CD4-positive, alpha-beta T cell (primary cell): Measurements from ENCODE around the gene HEATR3. TPM values are rescaled to one million over a fixed set of nuclear protein-coding genes. Genes with fewer than 3 reads are reported as not detected.

ENCODE experiments used
- ATAC-seq: fragments of 200-7000 bp; cut with Tn5 transposase; one replicate; pipeline ENCODE4 v1.10.0; 2022; ENCODE audit warnings: mild to moderate bottlenecking; ENCODE audit not compliant: poor library complexity
- CTCF ChIA-PET: fragments of 350-600 bp; sonication (Branson Sonifier 250); formaldehyde crosslinking; loops from one replicate; lab custom pipeline; 2021; ENCODE audit warnings: antibody characterized with exemption, inconsistent platforms; lab: Charles Lee
- POLR2A ChIA-PET: fragments of 350-600 bp; sonication (Branson Sonifier 250); formaldehyde crosslinking; loops from one replicate; lab custom pipeline; 2021; ENCODE audit warnings: antibody characterized with exemption, inconsistent platforms; lab: Charles Lee
- DNase-seq, 14 experiments: peaks; one replicate each; pipeline ENCODE4 v3.0.0-alpha.2; 2013 to 2020; ENCODE audit warnings: mixed read lengths in 2 of 14
- H3K27ac ChIP-seq, 2 donors: one replicate each; pipeline versions ENCODE4 v1.5.1 to v1.7.0; 2013; ENCODE audit warnings: low read length in 2 of 2, low read depth in 1 of 2, mild to moderate bottlenecking in 1 of 2
- H3K27me3 ChIP-seq, 2 experiments: 1 replicate in 1 of 2; 2 replicates in 1 of 2; pipeline versions ENCODE4 v1.6.1 to v1.7.0; 2013; ENCODE audit warnings: low read length in 2 of 2, control low read depth in 1 of 2, mild to moderate bottlenecking in 1 of 2, moderate library complexity in 1 of 2; ENCODE audit not compliant: insufficient read depth in 2 of 2, control insufficient read depth in 1 of 2
- H3K36me3 ChIP-seq: one replicate; pipeline ENCODE4 v1.6.1; 2013; ENCODE audit warnings: low read length, control low read depth; ENCODE audit not compliant: insufficient read depth
- H3K4me1 ChIP-seq: one replicate; pipeline ENCODE4 v1.6.1; 2013; ENCODE audit warnings: low read length, control low read depth; ENCODE audit not compliant: insufficient read depth
- H3K4me3 ChIP-seq: one replicate; pipeline ENCODE4 v1.5.1; 2013; ENCODE audit warnings: mild to moderate bottlenecking, low read length, moderate library complexity
- H3K9me3 ChIP-seq, 2 experiments: 1 replicate in 1 of 2; 2 replicates in 1 of 2; pipeline versions ENCODE4 v1.6.1 to v1.7.0; 2013; ENCODE audit warnings: low read length in 2 of 2, mild to moderate bottlenecking in 2 of 2, control low read depth in 1 of 2, moderate library complexity in 1 of 2; ENCODE audit not compliant: control insufficient read depth in 1 of 2, insufficient read depth in 1 of 2
- H3K27ac Mint-ChIP-seq: one replicate; pipeline ENCODE4 v1.8.0; 2020; ENCODE audit warnings: mixed read lengths
- H3K27me3 Mint-ChIP-seq: one replicate; pipeline ENCODE4 v1.8.0; 2021; ENCODE audit warnings: mixed read lengths
- H3K36me3 Mint-ChIP-seq: one replicate; pipeline ENCODE4 v1.8.0; 2021; ENCODE audit warnings: low read depth, mixed read lengths
- H3K4me1 Mint-ChIP-seq: one replicate; pipeline ENCODE4 v1.8.0; 2021; ENCODE audit warnings: low read depth, mixed read lengths
- H3K4me3 Mint-ChIP-seq: one replicate; pipeline ENCODE4 v1.8.0; 2020; ENCODE audit warnings: mild to moderate bottlenecking, mixed read lengths
- H3K9me3 Mint-ChIP-seq: one replicate; pipeline ENCODE4 v1.8.0; 2020; ENCODE audit warnings: mixed read lengths
- intact Hi-C, 2 experiments: fragments of 100-400 bp; cut with DNase I in 1 of 2; cut with micrococcal nuclease in 1 of 2; formaldehyde crosslinking; loops; one replicate each; pipeline versions ENCODE4 v1.15.1 to v1.9.0; 2023 to 2025; cut with DNase I, micrococcal nuclease
- total RNA-seq, 174 experiments: library from RNA in 2 of 174; stranded (reverse) in 2 of 174; gene quantifications; one replicate each; pipeline ENCODE4 v1.2.3 and lab custom pipeline; 2021 to 2026
- TF ChIP-seq, protein P1 (sequence below): fragments of 200-600 bp; IDR thresholded peaks from one replicate; pipeline ENCODE4 v1.8.0; 2022; ENCODE audit warnings: antibody characterized with exemption, mild to moderate bottlenecking

HEATR3 gene
- total RNA-seq, 2 experiments from 2014 or later = 10.1 to 10.6 TPM

DNA sequence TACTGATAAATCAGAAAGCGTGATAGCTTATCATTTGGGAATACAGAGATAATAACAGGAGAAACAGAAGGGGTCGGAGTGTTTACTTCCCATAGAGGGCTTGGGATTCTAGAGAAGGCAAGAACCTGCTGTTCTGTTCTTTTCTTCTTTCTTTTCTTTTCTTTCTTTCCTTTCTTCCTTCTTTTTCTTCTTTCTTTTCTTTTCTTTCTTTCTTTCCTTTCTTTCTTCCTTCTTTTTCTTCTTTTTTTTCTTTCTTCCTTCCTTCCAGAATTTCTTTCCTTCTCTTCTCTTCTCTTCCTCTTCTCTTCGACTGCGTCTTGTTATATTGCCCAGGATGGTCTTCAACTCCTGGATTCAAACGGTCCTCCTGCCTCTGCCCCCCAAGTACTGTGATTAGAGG, 22.4 kb upstream of the HEATR3 start:
- CTCF ChIA-PET = no interaction called here

DNA sequence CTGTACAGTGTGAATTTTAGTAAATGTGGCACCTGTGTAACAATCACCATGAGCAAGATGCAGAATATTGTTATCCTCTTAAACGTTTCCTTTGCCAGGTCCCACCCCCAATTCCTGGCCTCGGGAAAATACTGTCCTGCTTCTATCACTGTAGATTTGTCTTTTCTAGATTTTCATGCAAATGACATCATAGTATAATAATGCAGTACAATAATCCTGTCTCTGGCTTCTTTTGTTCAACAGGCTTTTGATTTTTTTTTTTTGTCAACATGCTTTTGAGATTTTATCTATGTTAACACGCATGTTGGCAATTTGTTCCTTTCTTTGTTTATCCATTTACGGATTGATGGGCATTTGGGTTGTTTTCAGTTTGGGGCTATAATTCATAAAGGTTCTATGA, 20.4 kb upstream of the HEATR3 start:
- Mint-ChIP-seq H3K27ac (no peak overlapping the region), H3K4me3 (no peak overlapping the region), H3K4me1 (no peaks in the 10 kb centered on the region), H3K9me3 (no peaks in the 10 kb centered on the region), H3K36me3 (no peaks in the 10 kb centered on the region), H3K27me3 (peaks cover 31% of the 10 kb centered on the region)
- Histone ChIP-seq H3K4me1 (no peaks in the 10 kb centered on the region), H3K27ac (no peak overlapping the region), H3K36me3 (no peaks in the 10 kb centered on the region), H3K9me3 (no peaks in the 10 kb centered on the region), H3K4me3 (no peak overlapping the region), H3K27me3 (peaks cover 0 to 4% of the 10 kb centered on the region in 2 experiments)
- TF ChIP-seq, protein P1, sequence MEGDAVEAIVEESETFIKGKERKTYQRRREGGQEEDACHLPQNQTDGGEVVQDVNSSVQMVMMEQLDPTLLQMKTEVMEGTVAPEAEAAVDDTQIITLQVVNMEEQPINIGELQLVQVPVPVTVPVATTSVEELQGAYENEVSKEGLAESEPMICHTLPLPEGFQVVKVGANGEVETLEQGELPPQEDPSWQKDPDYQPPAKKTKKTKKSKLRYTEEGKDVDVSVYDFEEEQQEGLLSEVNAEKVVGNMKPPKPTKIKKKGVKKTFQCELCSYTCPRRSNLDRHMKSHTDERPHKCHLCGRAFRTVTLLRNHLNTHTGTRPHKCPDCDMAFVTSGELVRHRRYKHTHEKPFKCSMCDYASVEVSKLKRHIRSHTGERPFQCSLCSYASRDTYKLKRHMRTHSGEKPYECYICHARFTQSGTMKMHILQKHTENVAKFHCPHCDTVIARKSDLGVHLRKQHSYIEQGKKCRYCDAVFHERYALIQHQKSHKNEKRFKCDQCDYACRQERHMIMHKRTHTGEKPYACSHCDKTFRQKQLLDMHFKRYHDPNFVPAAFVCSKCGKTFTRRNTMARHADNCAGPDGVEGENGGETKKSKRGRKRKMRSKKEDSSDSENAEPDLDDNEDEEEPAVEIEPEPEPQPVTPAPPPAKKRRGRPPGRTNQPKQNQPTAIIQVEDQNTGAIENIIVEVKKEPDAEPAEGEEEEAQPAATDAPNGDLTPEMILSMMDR = no peak
- intact Hi-C loops = no loop called here
- DNase-seq = no peak
- ATAC-seq = no peak
- ChIA-PET POLR2A (no interaction called here), CTCF (no interaction called here)

More for the DNA sequence above, 22.4 kb upstream of the HEATR3 start:
- intact Hi-C loops = no loop called here
- Histone ChIP-seq H3K27me3 (peaks cover 0 to 4% of the 10 kb centered on the region in 2 experiments), H3K36me3 (no peaks in the 10 kb centered on the region), H3K4me3 (no peak overlapping the region), H3K4me1 (no peaks in the 10 kb centered on the region), H3K27ac (no peak overlapping the region), H3K9me3 (no peaks in the 10 kb centered on the region)
- no peaks in the 10 kb centered on the region for H3K9me3 Mint-ChIP-seq
- no peak overlapping the region for H3K27ac Mint-ChIP-seq
- TF ChIP-seq, protein P1 = no peak
- ATAC-seq (no peak), DNase-seq (no peak)
- H3K36me3 Mint-ChIP-seq = no peaks in the 10 kb centered on the region
- peaks cover 2% of the 10 kb centered on the region for H3K4me1 Mint-ChIP-seq
- POLR2A ChIA-PET = no interaction called here
- H3K27me3 Mint-ChIP-seq = peaks cover 29% of the 10 kb centered on the region
- H3K4me3 Mint-ChIP-seq = no peak overlapping the region

DNA sequence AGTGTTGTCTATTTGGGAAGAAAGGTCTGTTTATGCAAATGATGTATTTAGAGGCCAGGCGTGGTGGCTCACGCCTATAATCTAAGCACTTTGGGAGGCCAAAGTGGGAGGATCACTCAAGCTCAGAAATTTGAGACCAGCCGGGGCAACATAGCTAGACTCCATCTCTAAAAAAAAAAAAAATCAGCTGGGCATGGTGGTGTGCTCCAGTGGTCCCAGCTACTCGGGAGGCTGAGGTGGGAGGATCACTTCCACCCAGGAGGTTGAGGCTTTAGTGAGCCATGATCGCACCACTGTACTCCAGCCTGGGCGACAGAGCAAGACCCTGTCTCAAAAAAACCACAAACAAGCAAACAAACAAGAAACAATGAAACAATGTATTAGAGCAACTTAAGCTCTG, 18.9 kb upstream of the HEATR3 start:
- H3K4me1 ChIP-seq = no peaks in the 10 kb centered on the region
- ChIA-PET POLR2A (no interaction called here), CTCF (no interaction called here)
- peaks cover 40% of the 10 kb centered on the region for H3K27me3 Mint-ChIP-seq
- H3K9me3 Mint-ChIP-seq = no peaks in the 10 kb centered on the region
- ATAC-seq = no peak
- H3K36me3 Mint-ChIP-seq = no peaks in the 10 kb centered on the region
- TF ChIP-seq, protein P1 = no peak
- intact Hi-C loops = no loop called here
- no peaks in the 10 kb centered on the region for H3K4me1 Mint-ChIP-seq
- H3K27ac Mint-ChIP-seq = no peak overlapping the region
- peaks cover 0 to 7% of the 10 kb centered on the region in 2 experiments for H3K27me3 ChIP-seq
- no peak overlapping the region for H3K4me3 ChIP-seq
- no peak for DNase-seq
- no peaks in the 10 kb centered on the region for H3K9me3 ChIP-seq
- no peak overlapping the region for H3K4me3 Mint-ChIP-seq
- no peak overlapping the region for H3K27ac ChIP-seq
- no peaks in the 10 kb centered on the region for H3K36me3 ChIP-seq
